GM23248 (cell line): ENCODE results near the gene NAXD.

ENCODE experiments used
- EZH2 ChIP-seq: fragments of 200-600 bp; sonication (generic); IDR thresholded peaks from 2 replicates; pipeline ENCODE4 v1.6.1; 2018; ENCODE audit warnings: antibody characterized with exemption, mild to moderate bottlenecking; ENCODE audit not compliant: insufficient read depth, poor library complexity, severe bottlenecking
- EZH2phosphoT487 ChIP-seq: fragments of 200-600 bp; sonication (generic); IDR thresholded peaks from 2 replicates; pipeline ENCODE4 v1.6.1; 2018; ENCODE audit warnings: antibody characterized with exemption, moderate library complexity, mild to moderate bottlenecking, low read depth; ENCODE audit not compliant: insufficient read depth

- no peak for TF ChIP-seq EZH2phosphoT487
- no peak for TF ChIP-seq EZH2
These were observed 1.1 kb downstream of the NAXD start for GRCh38 chr13:110616103-110617101.
